Neural cell (in vitro differentiated cells): ENCODE results near the gene ASH1L. TPM values are rescaled to one million over a fixed set of nuclear protein-coding genes. Genes with fewer than 3 reads are reported as not detected.
"Not testable (repeated sequence)": the region's sequence is repeated elsewhere in the genome, so short reads cannot be mapped to it uniquely, and the experiment has no call there.

ENCODE experiments used
- H2AFZ ChIP-seq: fragments of 200-600, 300-800 bp; sonication (generic), shearing (Covaris generic); 2 replicates; pipeline ENCODE4 v1.6.0; 2014; ENCODE audit warnings: low read depth, mild to moderate bottlenecking, antibody characterized with exemption, low read length, moderate library complexity
- H3F3A ChIP-seq: fragments of 200-600 bp; shearing (Covaris generic); 2 replicates; pipeline ENCODE4 v1.6.1; 2016; ENCODE audit warnings: mild to moderate bottlenecking, moderate library complexity, mixed read lengths, antibody characterized with exemption, low read length; ENCODE audit not compliant: insufficient read depth, poor library complexity, severe bottlenecking
- H3K27ac ChIP-seq: fragments of 200-600, 300-800 bp; sonication (generic), shearing (Covaris generic); 2 replicates; pipeline ENCODE4 v1.5.1; 2014; ENCODE audit warnings: mild to moderate bottlenecking, low read length, moderate library complexity
- H3K27me3 ChIP-seq: fragments of 300-800, 200-600 bp; sonication (generic), shearing (Covaris generic); 2 replicates; pipeline ENCODE4 v1.6.0; 2014; ENCODE audit warnings: mild to moderate bottlenecking, low read depth, low read length, moderate library complexity; ENCODE audit not compliant: insufficient read depth
- H3K36me3 ChIP-seq: fragments of 300-800, 200-600 bp; sonication (generic), shearing (Covaris generic); 2 replicates; pipeline ENCODE4 v1.5.1; 2014; ENCODE audit warnings: mild to moderate bottlenecking, antibody characterized with exemption, low read length, moderate library complexity; ENCODE audit not compliant: insufficient read depth
- H3K4me2 ChIP-seq: fragments of 300-800, 200-600 bp; sonication (generic), shearing (Covaris generic); 2 replicates; pipeline ENCODE4 v1.6.0; 2014; ENCODE audit warnings: mild to moderate bottlenecking, low read length
- H3K4me3 ChIP-seq: fragments of 300-800, 200-600 bp; sonication (generic), shearing (Covaris generic); 2 replicates; pipeline ENCODE4 v1.5.1; 2014; ENCODE audit warnings: mild to moderate bottlenecking, low read length, moderate library complexity
- H3K79me2 ChIP-seq: fragments of 200-600 bp; shearing (Covaris generic); replicated peaks from 2 replicates; pipeline ENCODE4 v1.6.0; 2014; ENCODE audit warnings: mild to moderate bottlenecking, low read length, moderate library complexity; ENCODE audit not compliant: insufficient read depth
- H3K9ac ChIP-seq: fragments of 300-800, 200-600 bp; sonication (generic), shearing (Covaris generic); 2 replicates; pipeline ENCODE4 v1.6.1; 2016; ENCODE audit warnings: mild to moderate bottlenecking, low read length, mixed read lengths
- H3K9me2 ChIP-seq: fragments of 200-600 bp; shearing (Covaris generic); 2 replicates; pipeline ENCODE4 v1.6.1; 2016; ENCODE audit warnings: mild to moderate bottlenecking, low read length, mixed read lengths; ENCODE audit not compliant: insufficient read depth
- H3K9me3 ChIP-seq: fragments of 200-600, 300-800 bp; sonication (generic), shearing (Covaris generic); 2 replicates; pipeline ENCODE4 v1.6.1; 2016; ENCODE audit warnings: mild to moderate bottlenecking, mixed run types, low read length, moderate library complexity, mixed read lengths
- H4K20me1 ChIP-seq: fragments of 200-600 bp; shearing (Covaris generic); 2 replicates; pipeline ENCODE4 v1.6.1; 2016; ENCODE audit warnings: mild to moderate bottlenecking, mixed run types; ENCODE audit not compliant: insufficient read depth
- CTCF ChIP-seq: fragments of 450-650 bp; IDR thresholded peaks from 2 replicates; pipeline ENCODE4 v1.5.1; 2014; ENCODE audit warnings: antibody characterized with exemption, mild to moderate bottlenecking, moderate library complexity; ENCODE audit not compliant: poor library complexity, severe bottlenecking
- EP300 ChIP-seq: fragments of 450-650 bp; conservative IDR thresholded peaks from 2 replicates; pipeline ENCODE4 v1.6.1; 2014; ENCODE audit warnings: antibody characterized with exemption, mild to moderate bottlenecking, moderate library complexity; ENCODE audit not compliant: poor library complexity, severe bottlenecking
- EZH2 ChIP-seq: fragments of 200-600, 300-800 bp; shearing (Covaris generic), sonication (generic); IDR thresholded peaks from 2 replicates; pipeline ENCODE4 v1.6.1; 2014; ENCODE audit warnings: antibody characterized with exemption, low read length, borderline replicate concordance, mild to moderate bottlenecking; ENCODE audit not compliant: insufficient read depth, poor library complexity, severe bottlenecking
- MXI1 ChIP-seq: fragments of 450-650 bp; conservative IDR thresholded peaks from 2 replicates; pipeline ENCODE4 v1.6.1; 2014; ENCODE audit warnings: antibody characterized with exemption, mild to moderate bottlenecking; ENCODE audit not compliant: poor library complexity, severe bottlenecking
- POLR2AphosphoS5 ChIP-seq: IDR thresholded peaks from 2 replicates; pipeline ENCODE4 v1.6.1; 2012
- RAD21 ChIP-seq: fragments of 450-650 bp; conservative IDR thresholded peaks from 2 replicates; pipeline ENCODE4 v1.6.1; 2014; ENCODE audit warnings: antibody characterized with exemption, mild to moderate bottlenecking, moderate library complexity
- REST ChIP-seq: IDR thresholded peaks from 2 replicates; pipeline ENCODE4 v1.6.1; 2012; ENCODE audit warnings: borderline replicate concordance
- SMC3 ChIP-seq: fragments of 450-650 bp; conservative IDR thresholded peaks from 2 replicates; pipeline ENCODE4 v1.6.1; 2014; ENCODE audit warnings: antibody characterized with exemption, mild to moderate bottlenecking, moderate library complexity; ENCODE audit not compliant: poor library complexity
- TAF1 ChIP-seq: IDR thresholded peaks from 2 replicates; pipeline ENCODE4 v1.6.1; 2012; ENCODE audit warnings: low read depth
- polyA minus RNA-seq: library from RNA; depleted of rRNA, polyadenylated mRNA; stranded (reverse); fragments of >200 nt; gene quantifications from 2 replicates; pipeline ENCODE4 v1.2.3, GENCODE V29; 2014
- polyA plus RNA-seq: library from polyadenylated mRNA; depleted of rRNA; stranded (reverse); fragments of >200 nt; gene quantifications from 2 replicates; pipeline ENCODE4 v1.2.3, GENCODE V29; 2014

Gene ASH1L
- 13.7 and 16.2 TPM in 2 replicates for polyA plus RNA-seq
- polyA minus RNA-seq, result 92.8 and 108 TPM in 2 replicates

- Histone ChIP-seq H3K79me2 (peaks cover 56% of the 10 kb centered on the region), H3K4me3 (peak within 1 kb of the TSS; percentile 88), H3K27ac (peak within 1 kb of the TSS; percentile 100), H3K27me3 (no peaks in the 10 kb centered on the region), H3F3A (peaks cover 3% of the 10 kb centered on the region), H3K9me3 (no peaks in the 10 kb centered on the region), H3K4me2 (peak within 1 kb of the TSS; percentile 76), H2AFZ (peak within 1 kb of the TSS; percentile 87), H3K9ac (peak within 1 kb of the TSS; percentile 99), H3K9me2 (no peaks in the 10 kb centered on the region), H3K36me3 (no peaks in the 10 kb centered on the region), H4K20me1 (peaks cover 4% of the 10 kb centered on the region)
- TF ChIP-seq RAD21 (peak; percentile 52), EZH2 (no peak), TAF1 (peak; percentile 63), SMC3 (no peak), CTCF (no peak), REST (peak; percentile 60), EP300 (peak; percentile 52), POLR2AphosphoS5 (peak; percentile 83), MXI1 (no peak)
Measured at GRCh38 chr1:155562581-155563376, at the start of gene ASH1L. Gene ASH1L (minus strand): TSS chr1:155562803. CDS start chr1:155521519, 41,284 bp downstream.

- H3K27me3 ChIP-seq, H4K20me1 ChIP-seq, H3K36me3 ChIP-seq, H3F3A ChIP-seq, H3K9me2 ChIP-seq, H3K27ac ChIP-seq, H2AFZ ChIP-seq, H3K9me3 ChIP-seq, H3K9ac ChIP-seq, H3K4me2 ChIP-seq, H3K79me2 ChIP-seq: not testable (repeated sequence)
- H3K4me3 ChIP-seq, result peak overlapping the region; percentile 69
Measured at GRCh38 chr1:155610257-155610647, 47.6 kb upstream of the ASH1L start.
